BE2C (cell line): Measurements from ENCODE around the gene NLGN3.

ENCODE experiments used
- DNase-seq: peaks from one replicate; pipeline ENCODE4 v3.0.0-alpha.2; 2020
- H3K27me3 ChIP-seq: fragments of 250-450 bp; sonication (Bioruptor Pico); 2 replicates; pipeline ENCODE4 v1.5.1; 2020; ENCODE audit warnings: mild to moderate bottlenecking
- H3K36me3 ChIP-seq: fragments of 250-450 bp; sonication (Bioruptor Pico); 2 replicates; pipeline ENCODE4 v1.5.1; 2020; ENCODE audit warnings: mild to moderate bottlenecking
- H3K4me1 ChIP-seq: fragments of 250-450 bp; sonication (Bioruptor Pico); 2 replicates; pipeline ENCODE4 v1.5.1; 2020
- H3K4me3 ChIP-seq: 2 replicates; pipeline ENCODE4 v1.5.1; 2011; ENCODE audit warnings: low read depth, low read length
- H3K9me3 ChIP-seq: fragments of 250-450 bp; sonication (Bioruptor Pico); 2 replicates; pipeline ENCODE4 v1.5.1; 2020
- TF ChIP-seq, protein P1 (sequence below): IDR thresholded peaks from 2 replicates; pipeline ENCODE4 v1.5.1; 2012; ENCODE audit warnings: mild to moderate bottlenecking, low read depth, low read length

The NLGN3 gene

GRCh38 chrX:71105628-71106027 lies 39.0 kb upstream of the NLGN3 start:
- Histone ChIP-seq H3K4me3 (no peak overlapping the region), H3K36me3 (no peaks in the 10 kb centered on the region), H3K4me1 (peaks cover 20% of the 10 kb centered on the region), H3K27me3 (no peaks in the 10 kb centered on the region), H3K9me3 (no peaks in the 10 kb centered on the region)
- no peak for DNase-seq
- TF ChIP-seq, protein P1, sequence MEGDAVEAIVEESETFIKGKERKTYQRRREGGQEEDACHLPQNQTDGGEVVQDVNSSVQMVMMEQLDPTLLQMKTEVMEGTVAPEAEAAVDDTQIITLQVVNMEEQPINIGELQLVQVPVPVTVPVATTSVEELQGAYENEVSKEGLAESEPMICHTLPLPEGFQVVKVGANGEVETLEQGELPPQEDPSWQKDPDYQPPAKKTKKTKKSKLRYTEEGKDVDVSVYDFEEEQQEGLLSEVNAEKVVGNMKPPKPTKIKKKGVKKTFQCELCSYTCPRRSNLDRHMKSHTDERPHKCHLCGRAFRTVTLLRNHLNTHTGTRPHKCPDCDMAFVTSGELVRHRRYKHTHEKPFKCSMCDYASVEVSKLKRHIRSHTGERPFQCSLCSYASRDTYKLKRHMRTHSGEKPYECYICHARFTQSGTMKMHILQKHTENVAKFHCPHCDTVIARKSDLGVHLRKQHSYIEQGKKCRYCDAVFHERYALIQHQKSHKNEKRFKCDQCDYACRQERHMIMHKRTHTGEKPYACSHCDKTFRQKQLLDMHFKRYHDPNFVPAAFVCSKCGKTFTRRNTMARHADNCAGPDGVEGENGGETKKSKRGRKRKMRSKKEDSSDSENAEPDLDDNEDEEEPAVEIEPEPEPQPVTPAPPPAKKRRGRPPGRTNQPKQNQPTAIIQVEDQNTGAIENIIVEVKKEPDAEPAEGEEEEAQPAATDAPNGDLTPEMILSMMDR: no peak

DNA sequence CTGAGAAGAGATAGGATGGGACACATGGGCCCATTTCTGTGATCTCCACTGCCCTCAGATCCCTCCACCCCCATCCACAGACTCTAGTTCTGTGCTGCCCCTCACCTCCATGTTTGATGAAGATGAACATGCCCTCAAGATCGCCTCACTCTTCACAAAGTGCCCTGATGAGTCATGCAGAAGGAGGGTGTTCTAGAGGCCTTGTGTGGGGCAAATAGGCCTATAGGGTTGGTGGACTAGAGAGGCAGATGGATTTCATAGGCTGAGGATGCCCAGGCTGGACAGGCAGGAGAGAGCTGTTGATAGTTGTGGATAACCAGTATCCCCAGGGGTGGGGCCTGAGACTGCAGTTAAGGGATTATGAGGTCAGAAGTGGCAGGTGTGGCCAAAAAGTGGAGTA lies 38.2 kb upstream of the NLGN3 start, which contains the start of gene CXorf65:
Gene CXorf65, minus strand, starts transcription at position 314 of the 400 bp plus-strand sequence. Its CDS starts 184 bp downstream, at position 130.
- Histone ChIP-seq H3K4me1 (peaks cover 20% of the 10 kb centered on the region), H3K27me3 (no peaks in the 10 kb centered on the region), H3K4me3 (no peak within 1 kb of the TSS), H3K9me3 (no peaks in the 10 kb centered on the region), H3K36me3 (no peaks in the 10 kb centered on the region)
- TF ChIP-seq, protein P1: no peak
- DNase-seq: no peak

DNA sequence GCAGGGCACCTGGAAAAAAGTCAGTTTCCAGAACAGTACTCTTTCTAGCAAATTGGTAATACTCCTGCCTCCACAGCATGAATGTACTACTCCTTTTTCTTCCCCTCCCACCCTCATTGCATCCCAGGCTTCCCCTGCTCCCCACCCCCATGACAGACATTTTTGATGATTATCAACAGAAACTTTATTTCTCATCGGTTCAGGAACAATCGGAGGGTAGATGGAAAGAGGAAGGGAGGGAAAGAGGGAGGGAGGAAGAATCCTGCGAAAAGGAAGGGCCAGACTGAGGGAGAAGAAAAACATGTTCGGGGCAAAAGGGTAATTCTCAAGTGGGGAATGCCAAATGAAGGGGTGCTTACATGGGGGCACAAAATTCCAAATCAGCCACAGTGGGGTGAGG lies 37.4 kb upstream of the NLGN3 start:
- no peak overlapping the region for H3K4me3 ChIP-seq
- H3K9me3 ChIP-seq: no peaks in the 10 kb centered on the region
- no peaks in the 10 kb centered on the region for H3K27me3 ChIP-seq
- H3K36me3 ChIP-seq: no peaks in the 10 kb centered on the region
- no peak for DNase-seq
- TF ChIP-seq, protein P1: no peak
- H3K4me1 ChIP-seq: peaks cover 16% of the 10 kb centered on the region

DNA sequence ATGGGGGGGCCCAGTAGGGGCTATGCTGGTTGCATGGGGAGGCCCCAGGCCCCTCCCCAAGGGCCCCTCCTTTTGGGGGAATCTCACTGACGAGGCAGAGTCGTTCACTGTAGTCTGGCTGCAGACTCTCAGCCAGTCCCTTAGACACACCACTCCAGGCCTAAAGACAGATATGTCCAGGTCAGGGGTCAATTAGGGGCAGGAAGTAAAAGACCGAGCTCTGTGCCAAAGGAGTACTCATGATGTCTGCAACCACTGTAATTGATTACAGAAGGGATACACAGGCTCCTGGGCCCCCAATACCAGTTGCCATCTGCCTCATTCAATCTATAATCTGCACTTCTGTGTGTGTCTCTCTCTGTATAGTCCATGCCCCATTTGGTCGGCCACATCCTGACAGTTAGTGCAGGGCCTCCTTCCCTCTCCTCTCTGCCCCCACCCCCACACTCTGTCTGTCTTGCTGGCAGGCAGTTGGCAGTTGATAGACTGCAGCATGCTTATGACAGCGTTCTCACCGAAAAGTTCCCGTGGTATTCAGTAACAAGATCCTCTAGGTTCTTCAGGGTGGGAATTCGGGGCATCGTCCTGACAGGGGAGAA lies 36.8 kb upstream of the NLGN3 start:
- TF ChIP-seq, protein P1: no peak
- DNase-seq: peak; percentile 61
- Histone ChIP-seq H3K4me1 (peaks cover 10% of the 10 kb centered on the region), H3K27me3 (no peaks in the 10 kb centered on the region), H3K36me3 (no peaks in the 10 kb centered on the region), H3K9me3 (no peaks in the 10 kb centered on the region), H3K4me3 (no peak overlapping the region)

GRCh38 chrX:71109051-71109450 lies 35.6 kb upstream of the NLGN3 start:
- Histone ChIP-seq H3K4me1 (peaks cover 10% of the 10 kb centered on the region), H3K27me3 (no peaks in the 10 kb centered on the region), H3K9me3 (no peaks in the 10 kb centered on the region), H3K36me3 (no peaks in the 10 kb centered on the region), H3K4me3 (no peak overlapping the region)
- DNase-seq: no peak
- TF ChIP-seq, protein P1: no peak

GRCh38 chrX:71111141-71111843 lies 33.3 kb upstream of the NLGN3 start, which contains the start of gene IL2RG:
Gene IL2RG, minus strand, starts transcription at chrX:71111577. Its CDS starts 38 bp downstream, at chrX:71111539.
- Histone ChIP-seq H3K4me3 (no peak within 1 kb of the TSS), H3K4me1 (peaks cover 8% of the 10 kb centered on the region), H3K27me3 (no peaks in the 10 kb centered on the region), H3K36me3 (no peaks in the 10 kb centered on the region), H3K9me3 (no peaks in the 10 kb centered on the region)
- TF ChIP-seq, protein P1: no peak
- no peak for DNase-seq
